Stomach (tissue), 9 donors: ENCODE data around the gene HP. TPM values are rescaled to one million over a fixed set of nuclear protein-coding genes. Genes with fewer than 3 reads are reported as not detected.

Experiments used
- DNase-seq, 2 donors: peaks; one replicate each; pipeline versions ENCODE4 v3.0.0 to v3.0.0-alpha.2; 2013 to 2019
- H3K27ac ChIP-seq, 5 donors: fragments of 200-600 bp in 4 of 5; sonication (generic) in 4 of 5; one replicate each; pipeline ENCODE4 v1.5.1; 2013 to 2019; ENCODE audit warnings: mild to moderate bottlenecking in 1 of 5, moderate library complexity in 1 of 5
- H3K27me3 ChIP-seq, 3 donors: fragments of 200-600 bp; sonication (generic); one replicate each; pipeline ENCODE4 v1.5.1; 2017 to 2019; ENCODE audit warnings: mixed run types in 1 of 3
- H3K36me3 ChIP-seq, 4 donors: fragments of 200-600 bp; sonication (generic); 1 replicate in 3 of 4; 2 replicates in 1 of 4; pipeline ENCODE4 v1.5.1; 2016 to 2019
- H3K4me1 ChIP-seq, 4 donors: fragments of 200-600 bp; sonication (generic); one replicate each; pipeline ENCODE4 v1.5.1; 2016 to 2019
- H3K4me3 ChIP-seq, 4 donors: fragments of 200-600 bp; sonication (generic) in 3 of 4; one replicate each; pipeline ENCODE4 v1.5.1; 2016 to 2019; ENCODE audit warnings: mild to moderate bottlenecking in 1 of 4
- H3K9me3 ChIP-seq, 4 donors: fragments of 200-600 bp; sonication (generic); one replicate each; pipeline ENCODE4 v1.5.1; 2016 to 2019
- EP300 ChIP-seq: sonication (generic); formaldehyde crosslinking; IDR thresholded peaks from one replicate; pipeline ENCODE4 v1.6.1; 2017; ENCODE audit warnings: antibody characterized with exemption
- POLR2A ChIP-seq, 4 donors: fragments of 450-650 bp; IDR thresholded peaks; one replicate each; pipeline ENCODE4 v1.6.1; 2016; ENCODE audit warnings: antibody characterized with exemption in 4 of 4, control low read depth in 2 of 4, mild to moderate bottlenecking in 1 of 4, moderate library complexity in 1 of 4
- POLR2AphosphoS5 ChIP-seq, 3 donors: sonication (generic); formaldehyde crosslinking; IDR thresholded peaks; one replicate each; pipeline ENCODE4 v1.6.1; 2016; ENCODE audit warnings: antibody characterized with exemption in 3 of 3
- WGBS, 5 donors: extraction: QIAGEN DNeasy Blood & Tissue Kit in 3 of 5; methylation state at CpG; one replicate each; pipeline versions ENCODE4 v1.1.5 to v1.1.7; 2013 to 2018; 5-methylcytosine and 5-hydroxymethylcytosine counted together
- intact Hi-C: fragments of 100-400 bp; cut with DNase I; formaldehyde crosslinking; loops from one replicate; pipeline ENCODE4 v1.15.1; 2023; ENCODE audit warnings: low total_unique reads
- polyA plus RNA-seq, 3 donors: library from polyadenylated mRNA; stranded (reverse); fragments of 200-250 nt; gene quantifications; one replicate each; pipeline ENCODE4 v1.2.3, GENCODE V29; 2013
- total RNA-seq, 5 donors: library from RNA; depleted of rRNA; stranded (reverse); fragments of >200 nt; gene quantifications; one replicate each; pipeline versions ENCODE4 v1.1.0 to v1.2.3, GENCODE V29; 2014 to 2016
- TF ChIP-seq, protein P1 (sequence below), 7 experiments: fragments of 450-650 bp in 4 of 7; fragments of 200-600 bp in 3 of 7; sonication (generic) in 3 of 7; IDR thresholded peaks; one replicate each; pipeline ENCODE4 v1.5.1; 2016 to 2019; ENCODE audit warnings: antibody characterized with exemption in 7 of 7, control low read depth in 2 of 7, mild to moderate bottlenecking in 1 of 7
- donor health status: healthy with polysubstance abuse.
- donor health status: Bipolar disorder and iron deficiency.
- donor health status: healthy.

HP gene
- total and polyA plus RNA-seq, 8 donors: 1.6 to 8.8 (median 3.3) TPM; not detected in 3

GRCh38 chr16:72109300-72109699 is 55.0 kb downstream of the HP start:
- Histone ChIP-seq H3K27ac (no peak overlapping the region), H3K27me3 (no peaks in the 10 kb centered on the region), H3K4me3 (no peak overlapping the region), H3K36me3 (peaks cover 84 to 98% (median 94%) of the 10 kb centered on the region in 4 donors), H3K9me3 (no peaks in the 10 kb centered on the region), H3K4me1 (no peaks in the 10 kb centered on the region)
- 92 to 95% (median 95%) methylated on average over 12 of the region's 12 CpGs for WGBS, 5 donors
- no peak for DNase-seq
- intact Hi-C loops: no loop called here
- TF ChIP-seq, protein P1, sequence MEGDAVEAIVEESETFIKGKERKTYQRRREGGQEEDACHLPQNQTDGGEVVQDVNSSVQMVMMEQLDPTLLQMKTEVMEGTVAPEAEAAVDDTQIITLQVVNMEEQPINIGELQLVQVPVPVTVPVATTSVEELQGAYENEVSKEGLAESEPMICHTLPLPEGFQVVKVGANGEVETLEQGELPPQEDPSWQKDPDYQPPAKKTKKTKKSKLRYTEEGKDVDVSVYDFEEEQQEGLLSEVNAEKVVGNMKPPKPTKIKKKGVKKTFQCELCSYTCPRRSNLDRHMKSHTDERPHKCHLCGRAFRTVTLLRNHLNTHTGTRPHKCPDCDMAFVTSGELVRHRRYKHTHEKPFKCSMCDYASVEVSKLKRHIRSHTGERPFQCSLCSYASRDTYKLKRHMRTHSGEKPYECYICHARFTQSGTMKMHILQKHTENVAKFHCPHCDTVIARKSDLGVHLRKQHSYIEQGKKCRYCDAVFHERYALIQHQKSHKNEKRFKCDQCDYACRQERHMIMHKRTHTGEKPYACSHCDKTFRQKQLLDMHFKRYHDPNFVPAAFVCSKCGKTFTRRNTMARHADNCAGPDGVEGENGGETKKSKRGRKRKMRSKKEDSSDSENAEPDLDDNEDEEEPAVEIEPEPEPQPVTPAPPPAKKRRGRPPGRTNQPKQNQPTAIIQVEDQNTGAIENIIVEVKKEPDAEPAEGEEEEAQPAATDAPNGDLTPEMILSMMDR (IDR thresholded peaks at IDR 0.05): no peak
- TF ChIP-seq EP300: no peak
- TF ChIP-seq POLR2A (IDR thresholded peaks at IDR 0.05): no peak
- no peak for TF ChIP-seq POLR2AphosphoS5 (IDR thresholded peaks at IDR 0.05)

DNA sequence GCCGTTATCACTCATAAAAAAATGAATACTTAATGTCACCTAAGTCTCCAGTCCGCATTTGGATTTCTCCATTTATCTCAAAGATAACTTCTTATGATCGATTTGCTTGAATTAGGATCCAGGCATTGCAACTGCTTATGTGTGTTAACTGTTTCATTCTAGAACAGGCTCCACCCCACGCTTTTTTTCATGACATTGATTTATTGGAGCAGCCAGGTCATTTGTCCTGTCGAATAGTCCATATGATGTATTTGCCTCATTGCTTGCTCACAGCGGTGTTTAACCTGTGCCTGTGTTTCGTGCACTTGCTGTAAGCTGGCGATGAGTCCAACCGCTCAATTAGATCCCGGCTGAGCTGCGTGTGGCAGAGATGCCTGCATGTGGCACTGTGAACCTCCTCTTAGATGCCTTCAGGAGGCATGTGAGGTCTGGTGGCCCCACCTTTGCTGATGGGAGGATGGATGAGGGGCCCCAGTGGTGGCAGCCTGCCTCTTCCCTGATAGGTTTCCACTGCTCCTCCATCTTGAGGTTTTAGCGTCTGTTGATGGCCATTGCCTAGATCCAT is 55.7 kb downstream of the HP start:
- Histone ChIP-seq H3K36me3 (peaks cover 76 to 90% (median 87%) of the 10 kb centered on the region in 4 donors), H3K4me1 (no peaks in the 10 kb centered on the region), H3K27ac (no peak overlapping the region), H3K27me3 (no peaks in the 10 kb centered on the region), H3K4me3 (no peak overlapping the region), H3K9me3 (no peaks in the 10 kb centered on the region)
- intact Hi-C loops: no loop called here
- no peak for DNase-seq
- no peak for TF ChIP-seq POLR2AphosphoS5 (IDR thresholded peaks at IDR 0.05)
- TF ChIP-seq, protein P1 (IDR thresholded peaks at IDR 0.05): no peak
- no peak for TF ChIP-seq EP300
- TF ChIP-seq POLR2A (IDR thresholded peaks at IDR 0.05): no peak
- 90 to 93% (median 90%) methylated on average over 12 of the region's 12 CpGs for WGBS, 5 donors

Other genes starting within 250 kb of the HP start
- gene AP1G1, start 245.7 kb upstream of the HP start, total RNA-seq: 100 to 1,000 TPM; 108 to 198 (median 174) TPM
- 10 to 100 TPM; 11.7 to 18.8 (median 12.8) TPM for gene AP1G1, start 245.7 kb upstream of the HP start, polyA plus RNA-seq
- 10 to 100 TPM in 3 of 5 donors, 1 to 10 TPM in 2; 8.5 to 33.4 (median 16.9) TPM for gene ATXN1L, start 208.5 kb upstream of the HP start, total RNA-seq
- 1 to 10 TPM; 4.2 to 9.3 (median 7.2) TPM for gene ATXN1L, start 208.5 kb upstream of the HP start, polyA plus RNA-seq
- gene ZNF821, start 170.3 kb upstream of the HP start, total RNA-seq: 100 to 1,000 TPM in 1 of 5 donors, 1 to 10 TPM in 3, under 1 TPM in 1; 0.45 to 240 (median 5.8) TPM
- 1 to 10 TPM; 3.5 to 5.3 (median 5.2) TPM for gene ZNF821, start 170.3 kb upstream of the HP start, polyA plus RNA-seq
- 100 to 1,000 TPM; 159 to 270 (median 222) TPM for gene IST1, start 159.0 kb upstream of the HP start, total RNA-seq
- gene IST1, start 159.0 kb upstream of the HP start, polyA plus RNA-seq: 100 to 1,000 TPM in 1 of 3 donors, 10 to 100 TPM in 2; 76.0 to 141 (median 83.9) TPM
- gene PKD1L3, start 54.1 kb upstream of the HP start, total RNA-seq: 1 to 10 TPM in 1 of 5 donors, under 1 TPM in 1, not detected in 3; 0.92 to 5.3 TPM
- gene PKD1L3, start 54.1 kb upstream of the HP start, polyA plus RNA-seq: under 1 TPM in 1 of 3 donors, not detected in 2; 0.15 TPM
- gene DHODH, start 45.8 kb upstream of the HP start, total RNA-seq: 1 to 10 TPM in 4 of 5 donors, not detected in 1; 1.2 to 4.5 (median 3.8) TPM
- gene DHODH, start 45.8 kb upstream of the HP start, polyA plus RNA-seq: 1 to 10 TPM; 2.7 to 6.0 (median 3.6) TPM
- gene HPR, start 8.7 kb downstream of the HP start, total RNA-seq: 1 to 10 TPM in 1 of 5 donors, under 1 TPM in 1, not detected in 3; 0.55 to 8.7 TPM
- gene HPR, start 8.7 kb downstream of the HP start, polyA plus RNA-seq: 1 to 10 TPM in 1 of 3 donors, under 1 TPM in 1, not detected in 1; 0.43 to 1.5 TPM
- 10 to 100 TPM in 2 of 5 donors, 1 to 10 TPM in 2, under 1 TPM in 1; 0.87 to 23.3 (median 4.5) TPM for gene TXNL4B, start 39.1 kb downstream of the HP start, total RNA-seq
- gene TXNL4B, start 39.1 kb downstream of the HP start, polyA plus RNA-seq: 1 to 10 TPM; 6.4 to 8.0 (median 6.7) TPM
- gene DHX38, start 39.3 kb downstream of the HP start, total RNA-seq: 100 to 1,000 TPM in 1 of 5 donors, 10 to 100 TPM in 4; 11.1 to 153 (median 58.9) TPM
- gene DHX38, start 39.3 kb downstream of the HP start, polyA plus RNA-seq: 10 to 100 TPM; 21.4 to 35.9 (median 24.8) TPM
- 1 to 10 TPM in 2 of 5 donors, under 1 TPM in 2, not detected in 1; 0.29 to 9.8 (median 1.2) TPM for gene PMFBP1, start 117.7 kb downstream of the HP start, total RNA-seq
- 1 to 10 TPM in 1 of 3 donors, under 1 TPM in 2; 0.65 to 1.1 (median 0.92) TPM for gene PMFBP1, start 117.7 kb downstream of the HP start, polyA plus RNA-seq